ENCODE results near the gene ZNF69. TPM values are rescaled to one million over a fixed set of nuclear protein-coding genes. Genes with fewer than 3 reads are reported as not detected.

Gene ZNF69
- total RNA-seq, 1 experiment from 2014 or later: not detected

GRCh38 chr19:11948646-11949045 lies 61.1 kb downstream of the ZNF69 start:
- no peak overlapping the region for H2AFZ ChIP-seq (ENCODE audit: low read depth, low read length, poor library complexity, severe bottlenecking)
- no peaks in the 10 kb centered on the region for H3K27me3 ChIP-seq (ENCODE audit: insufficient read depth, low read length)
- no peaks in the 10 kb centered on the region for H4K20me1 ChIP-seq (ENCODE audit: insufficient read depth)
- no peak overlapping the region for H3K4me3 ChIP-seq (replicated peaks in 1 of 2; ENCODE audit: low read depth in 1 of 2, low read length in 2 of 2)
- DNase-seq (ENCODE audit: low read depth, low spot score) (no peak), ATAC-seq (no peak)
- CTCF ChIA-PET: no interaction called here
- intact Hi-C loops (cut with micrococcal nuclease): no loop called here
- POLR2A ChIA-PET: no interaction called here
- no peak overlapping the region for H3K27ac ChIP-seq (ENCODE audit: low read depth, low read length)
- 0 out of 2 replicates have a peak, but pooled peaks cover 8% of the 10 kb centered on the region for H3K79me2 ChIP-seq (ENCODE audit: insufficient read depth, low read length)
- H3K9me2 ChIP-seq (ENCODE audit: insufficient read depth): no peaks in the 10 kb centered on the region
- H3K36me3 ChIP-seq (ENCODE audit: control insufficient read depth in 1 of 2, insufficient read depth in 2 of 2, low read length in 2 of 2): peaks cover 15 to 45% of the 10 kb centered on the region in 2 experiments
- peaks cover 71 to 74% of the 10 kb centered on the region in 2 experiments; a peak in 3 of 4 replicates for H3K9me3 ChIP-seq (ENCODE audit: control insufficient read depth in 1 of 2, insufficient read depth in 1 of 2, low read depth in 1 of 2, low read length in 2 of 2)
- no TSS peak for BruUV-seq (replicated peaks)
- H3K4me1 ChIP-seq (ENCODE audit: control insufficient read depth in 1 of 2, insufficient read depth in 2 of 2, low read length in 2 of 2): no peaks in the 10 kb centered on the region
- TF ChIP-seq ZBTB33 (IDR thresholded peaks at IDR 0.05; ENCODE audit: extremely low read depth, insufficient replicate concordance, low read length) (no peak), SIN3A (IDR thresholded peaks at IDR 0.05; ENCODE audit: low read depth) (no peak), CTCF (IDR thresholded peaks at IDR 0.05 in 2 of 3, conservative IDR thresholded peaks at IDR 0.05 in 1 of 3; ENCODE audit: borderline replicate concordance in 1 of 3, insufficient read depth in 1 of 3, low read depth in 2 of 3, low read length in 2 of 3) (no peak), CBX3 (IDR thresholded peaks at IDR 0.05; ENCODE audit: low read depth) (no peak), JUND (IDR thresholded peaks at IDR 0.05) (no peak), ELF1 (IDR thresholded peaks at IDR 0.05; ENCODE audit: borderline replicate concordance, low read depth) (no peak), RAD21 (IDR thresholded peaks at IDR 0.05; ENCODE audit: low read depth) (no peak), EGR1 (IDR thresholded peaks at IDR 0.05; ENCODE audit: low read depth) (no peak), EZH2 (IDR thresholded peaks at IDR 0.05) (no peak), POLR2AphosphoS5 (IDR thresholded peaks at IDR 0.05; ENCODE audit: low read depth, low read length) (no peak), EZH2phosphoT487 (IDR thresholded peaks at IDR 0.05; ENCODE audit: borderline replicate concordance) (no peak), CEBPB (IDR thresholded peaks at IDR 0.05; ENCODE audit: low read depth) (no peak), TCF7L2 (IDR thresholded peaks at IDR 0.05; ENCODE audit: borderline replicate concordance, extremely low read depth, insufficient read depth, insufficient read length) (no peak), POLR2A (IDR thresholded peaks at IDR 0.05; ENCODE audit: borderline replicate concordance, extremely low read depth, insufficient read depth, insufficient read length) (no peak), MAX (IDR thresholded peaks at IDR 0.05) (no peak)
- H3K4me2 ChIP-seq (ENCODE audit: low read length): no peak overlapping the region
- no peak overlapping the region for H3K9ac ChIP-seq (ENCODE audit: low read length)
- RAD21 ChIA-PET (ENCODE audit: low non-redundant PET in 1 of 2, low total read pairs in 2 of 2, uncharacterized antibody in 2 of 2, unreplicated experiment in 2 of 2): no interaction called here
